H1 (cell line): Measurements from ENCODE around the gene OSBPL6. TPM values are rescaled to one million over a fixed set of nuclear protein-coding genes. Genes with fewer than 3 reads are reported as not detected.

ENCODE experiments used
- CTCF ChIA-PET: fragments of 300-600 bp; sonication (Branson Sonifier 250); formaldehyde crosslinking; loops from one replicate; lab custom pipeline; 2021; ENCODE audit not compliant: partially characterized antibody; lab: Charles Lee
- POLR2A ChIA-PET: fragments of 300-600 bp; sonication (Branson Sonifier 250); formaldehyde crosslinking; loops from one replicate; lab custom pipeline; 2021; ENCODE audit warnings: inconsistent platforms; ENCODE audit not compliant: partially characterized antibody; lab: Charles Lee
- DNase-seq, 2 experiments: peaks; one replicate each; pipeline versions ENCODE4 v3.0.0 to v3.0.0-alpha.2; 2010 to 2022; ENCODE audit warnings: low spot score in 2 of 2, low read depth in 1 of 2, mixed read lengths in 1 of 2
- FAIRE-seq: peaks from 2 replicates; lab custom pipeline; 2011; peaks lifted over from hg19 to GRCh38; lab: Jason Lieb, UNC
- H2AFZ ChIP-seq: 2 replicates; pipeline ENCODE4 v1.8.1; 2012; ENCODE audit warnings: low read length, inconsistent platforms
- H2AK5ac ChIP-seq: 2 replicates; pipeline ENCODE4 v1.6.1; 2013; ENCODE audit warnings: low read depth, low read length
- H2BK120ac ChIP-seq: replicated peaks from 2 replicates; pipeline ENCODE3; 2013; ENCODE audit warnings: low read depth, low read length, inconsistent platforms
- H2BK12ac ChIP-seq: 2 replicates; pipeline ENCODE4 v1.6.1; 2013; ENCODE audit warnings: low read depth, low read length
- H2BK15ac ChIP-seq: 2 replicates; pipeline ENCODE4 v1.6.1; 2013; ENCODE audit warnings: low read length
- H2BK20ac ChIP-seq: 2 replicates; pipeline ENCODE4 v1.6.1; 2013; ENCODE audit warnings: low read length
- H2BK5ac ChIP-seq: 2 replicates; pipeline ENCODE4 v1.6.1; 2013; ENCODE audit warnings: low read depth, low read length
- H3K14ac ChIP-seq: 2 replicates; pipeline ENCODE4 v1.6.1; 2013; ENCODE audit warnings: inconsistent platforms; ENCODE audit not compliant: insufficient read length
- H3K18ac ChIP-seq: 2 replicates; pipeline ENCODE4 v1.6.1; 2013; ENCODE audit warnings: low read length; ENCODE audit errors: extremely low read depth
- H3K23ac ChIP-seq: 2 replicates; pipeline ENCODE4 v1.6.1; 2013; ENCODE audit warnings: inconsistent platforms; ENCODE audit not compliant: insufficient read length
- H3K23me2 ChIP-seq: 2 replicates; pipeline ENCODE4 v1.6.1; 2013; ENCODE audit warnings: low read depth, low read length
- H3K27ac ChIP-seq: 2 replicates; pipeline ENCODE4 v1.6.1; 2011; ENCODE audit warnings: low read depth, low read length, inconsistent platforms
- H3K27me3 ChIP-seq, 4 experiments: replicated peaks in 1 of 4; 1 replicate in 1 of 4; 2 replicates in 3 of 4; pipeline versions ENCODE4 v1.6.1 to v1.8.1; 2011 to 2013; ENCODE audit warnings: low read length in 3 of 4, mild to moderate bottlenecking in 3 of 4, inconsistent platforms in 2 of 4, mixed read lengths in 2 of 4, moderate library complexity in 1 of 4; ENCODE audit not compliant: control insufficient read depth in 3 of 4, insufficient read depth in 3 of 4; ENCODE audit errors: extremely low read depth in 1 of 4
- H3K36me3 ChIP-seq, 4 experiments: 2 replicates each; pipeline versions ENCODE4 v1.6.1 to v1.8.1; 2011 to 2013; ENCODE audit warnings: mild to moderate bottlenecking in 4 of 4, low read length in 3 of 4, moderate library complexity in 2 of 4, control low read depth in 1 of 4, inconsistent platforms in 1 of 4; ENCODE audit not compliant: insufficient read depth in 4 of 4, control insufficient read depth in 2 of 4
- H3K4ac ChIP-seq: replicated peaks from 2 replicates; pipeline ENCODE3; 2013; ENCODE audit warnings: low read length, low read depth, mixed read lengths, inconsistent platforms; ENCODE audit not compliant: insufficient read length
- H3K4me1 ChIP-seq, 4 experiments: replicated peaks in 1 of 4; 1 replicate in 1 of 4; 2 replicates in 3 of 4; pipeline versions ENCODE4 v1.6.1 to v1.8.1; 2011 to 2013; ENCODE audit warnings: low read length in 3 of 4, inconsistent platforms in 2 of 4, mixed read lengths in 1 of 4; ENCODE audit not compliant: insufficient read depth in 4 of 4, control insufficient read depth in 3 of 4
- H3K4me2 ChIP-seq, 2 experiments: 2 replicates each; pipeline versions ENCODE4 v1.6.1 to v1.8.1; 2011 to 2013; ENCODE audit warnings: low read depth in 2 of 2, low read length in 2 of 2, control low read depth in 1 of 2, inconsistent platforms in 1 of 2, mild to moderate bottlenecking in 1 of 2; ENCODE audit not compliant: insufficient read depth in 1 of 2
- H3K4me3 ChIP-seq, 4 experiments: fragments of 200-600, 300-600 bp in 1 of 4; sonication (generic), shearing (Covaris generic), sonication (Bioruptor Twin) in 1 of 4; 2 replicates each; pipeline versions ENCODE4 v1.5.1 to v1.8.1; 2011 to 2016; ENCODE audit warnings: low read length in 4 of 4, low read depth in 3 of 4, control low read depth in 2 of 4, inconsistent platforms in 2 of 4, mild to moderate bottlenecking in 2 of 4, mixed read lengths in 1 of 4, moderate library complexity in 1 of 4; ENCODE audit not compliant: insufficient read depth in 2 of 4; ENCODE audit errors: extremely low read depth in 1 of 4
- H3K56ac ChIP-seq: replicated peaks from 2 replicates; pipeline ENCODE3; 2013; ENCODE audit warnings: low read depth, mild to moderate bottlenecking, mixed read lengths, low read length, inconsistent platforms; ENCODE audit not compliant: insufficient read length
- H3K79me1 ChIP-seq: 2 replicates; pipeline ENCODE4 v1.6.1; 2013; ENCODE audit warnings: low read depth, low read length, control low read depth
- H3K79me2 ChIP-seq, 2 experiments: 2 replicates each; pipeline versions ENCODE4 v1.6.1 to v1.8.1; 2012 to 2013; ENCODE audit warnings: low read length in 2 of 2, mild to moderate bottlenecking in 2 of 2, inconsistent platforms in 1 of 2; ENCODE audit not compliant: insufficient read depth in 2 of 2, control insufficient read depth in 1 of 2
- H3K9ac ChIP-seq, 4 experiments: replicated peaks in 1 of 4; 1 replicate in 1 of 4; 2 replicates in 3 of 4; pipeline versions ENCODE4 v1.6.1 to v1.8.1; 2011 to 2013; ENCODE audit warnings: low read depth in 3 of 4, low read length in 3 of 4, control low read depth in 2 of 4, mild to moderate bottlenecking in 2 of 4, moderate library complexity in 2 of 4, inconsistent platforms in 1 of 4; ENCODE audit errors: extremely low read depth in 1 of 4
- H3K9me3 ChIP-seq, 2 experiments: 2 replicates each; pipeline versions ENCODE4 v1.6.1 to v1.8.1; 2012 to 2013; ENCODE audit warnings: mild to moderate bottlenecking in 2 of 2, moderate library complexity in 2 of 2, control low read depth in 1 of 2, inconsistent platforms in 1 of 2, low read depth in 1 of 2, low read length in 1 of 2, mixed read lengths in 1 of 2; ENCODE audit not compliant: insufficient read depth in 2 of 2
- H4K20me1 ChIP-seq, 2 experiments: replicated peaks in 1 of 2; 2 replicates each; pipeline versions ENCODE3 to v1.8.1; 2011 to 2013; ENCODE audit warnings: inconsistent platforms in 2 of 2, low read length in 2 of 2, mild to moderate bottlenecking in 1 of 2; ENCODE audit not compliant: insufficient read depth in 2 of 2, control insufficient read depth in 1 of 2
- H4K5ac ChIP-seq: 2 replicates; pipeline ENCODE4 v1.6.1; 2013; ENCODE audit warnings: low read length, low read depth, mixed read lengths, inconsistent platforms; ENCODE audit not compliant: insufficient read length
- H4K8ac ChIP-seq: 2 replicates; pipeline ENCODE4 v1.8.0; 2013; ENCODE audit warnings: mild to moderate bottlenecking, moderate library complexity, low read length, inconsistent platforms; ENCODE audit not compliant: insufficient read depth; ENCODE audit errors: extremely low read depth
- H4K91ac ChIP-seq: replicated peaks from 2 replicates; pipeline ENCODE3; 2013; ENCODE audit warnings: low read length, mixed read lengths, inconsistent platforms; ENCODE audit not compliant: insufficient read length
- CHD1 ChIP-seq: IDR thresholded peaks from 2 replicates; pipeline ENCODE4 v1.6.1; 2012; ENCODE audit warnings: low read depth, low read length, improper control_type of control experiment
- CTBP2 ChIP-seq: IDR thresholded peaks from 2 replicates; pipeline ENCODE4 v1.7.0; 2011; ENCODE audit warnings: borderline replicate concordance, mild to moderate bottlenecking, moderate library complexity, mixed read lengths, low read length; ENCODE audit not compliant: insufficient read depth, insufficient read length
- CTCF ChIP-seq, 3 experiments: IDR thresholded peaks; 1 replicate in 2 of 3; 2 replicates in 1 of 3; pipeline versions ENCODE4 v1.5.1 to v1.6.1; 2011; ENCODE audit warnings: low read length in 3 of 3, mild to moderate bottlenecking in 3 of 3, inconsistent platforms in 2 of 3, low read depth in 1 of 3, moderate library complexity in 1 of 3; ENCODE audit not compliant: insufficient read depth in 1 of 3; ENCODE audit errors: control extremely low read depth in 1 of 3
- EGR1 ChIP-seq: IDR thresholded peaks from 2 replicates; pipeline ENCODE4 v1.6.1; 2011; ENCODE audit warnings: low read depth, low read length, borderline replicate concordance
- EZH2 ChIP-seq: fragments of 200-600 bp; sonication (generic); IDR thresholded peaks from 2 replicates; pipeline ENCODE4 v1.7.1; 2012; ENCODE audit warnings: low read depth, mild to moderate bottlenecking, moderate library complexity, low read length, inconsistent platforms; ENCODE audit not compliant: severe bottlenecking
- RBBP5 ChIP-seq: IDR thresholded peaks from 2 replicates; pipeline ENCODE4 v1.7.1; 2012; ENCODE audit warnings: low read depth, mild to moderate bottlenecking, inconsistent platforms, low read length, moderate library complexity, borderline replicate concordance
- RFX5 ChIP-seq: IDR thresholded peaks from 2 replicates; pipeline ENCODE4 v1.6.1; 2011; ENCODE audit warnings: low read depth, low read length, improper control_type of control experiment, borderline replicate concordance
- RNF2 ChIP-seq: fragments of 200-900, 300-1000 bp; sonication (generic); IDR thresholded peaks from 2 replicates; pipeline ENCODE4 v1.7.1; 2016; ENCODE audit warnings: borderline replicate concordance, low read depth, mild to moderate bottlenecking, antibody characterized with exemption, low read length; ENCODE audit not compliant: poor library complexity, severe bottlenecking; ENCODE audit errors: missing control alignments
- SP2 ChIP-seq: IDR thresholded peaks from 2 replicates; pipeline ENCODE4 v1.6.1; 2012; ENCODE audit warnings: mild to moderate bottlenecking, low read length, inconsistent platforms
- SRF ChIP-seq: IDR thresholded peaks from 2 replicates; pipeline ENCODE4 v1.6.1; 2011; ENCODE audit warnings: mild to moderate bottlenecking, low read depth, low read length, moderate library complexity
- TAF1 ChIP-seq: IDR thresholded peaks from 2 replicates; pipeline ENCODE4 v1.6.1; 2011; ENCODE audit warnings: mild to moderate bottlenecking, low read depth, low read length
- ZNF274 ChIP-seq: IDR thresholded peaks from 2 replicates; pipeline ENCODE4 v1.7.0; 2012; ENCODE audit warnings: low read length, borderline replicate concordance; ENCODE audit errors: extremely low read depth
- WGBS, 2 experiments: shearing (Covaris generic) in 1 of 2; methylation state at CpG; one replicate each; pipeline versions ENCODE4 v1.1.6 to v1.1.7; 2013 to 2015; ENCODE audit warnings: low lambda C conversion rate in 2 of 2, mixed read lengths in 2 of 2, inconsistent platforms in 1 of 2, low coverage in 1 of 2, missing lambda C conversion rate in 1 of 2; ENCODE audit not compliant: insufficient replicate concordance in 2 of 2, insufficient coverage in 1 of 2, insufficient read length in 1 of 2; ENCODE audit errors: extremely low coverage in 1 of 2, missing lambda C conversion rate in 1 of 2; 5-methylcytosine and 5-hydroxymethylcytosine counted together
- polyA plus RNA-seq, 7 experiments: library from polyadenylated mRNA; depleted of rRNA in 3 of 7; stranded (reverse) in 5 of 7; unstranded in 2 of 7; fragments of >200 nt in 5 of 7; fragments of 200-250 nt in 2 of 7; gene quantifications; 1 replicate in 5 of 7; 2 replicates in 1 of 7; 4 replicates in 1 of 7; pipeline versions ENCODE4 v1.2.1 to v1.2.3, GENCODE V29; 2011 to 2013; ENCODE audit warnings: missing spikeins in 2 of 7, mixed read lengths in 2 of 7
- total RNA-seq: library from RNA; stranded (reverse); fragmentation: NEBNext Ultra II Directional; extraction: Animal tissue kit (Norgen Biotek cat#: 25700); gene quantifications from 2 replicates; pipeline ENCODE4 v1.2.1, GENCODE V29; 2021

The OSBPL6 gene
- total and polyA plus RNA-seq, 2 of the 8 experiments (the other 6 are each of a cell fraction or from before 2014, with no cell fraction given), result 1.7 to 5.6 TPM

GRCh38 chr2:178350051-178350450, 155.7 kb downstream of the OSBPL6 start:
- no peaks in the 10 kb centered on the region for H3K79me2 ChIP-seq
- no peak overlapping the region for H3K9ac ChIP-seq
- no peak for FAIRE-seq
- no peak overlapping the region for H2BK5ac ChIP-seq
- H3K56ac ChIP-seq, result no peak overlapping the region
- POLR2A ChIA-PET, result interaction anchor here (1.1 kb wide), 1 partner anchor 19 kb away, joined by 3 read pairs; no protein-coding TSS in a partner anchor
- H3K4ac ChIP-seq, result no peak overlapping the region
- no peak overlapping the region for H2AK5ac ChIP-seq
- no peak overlapping the region for H2BK15ac ChIP-seq
- DNase-seq, result no peak
- H3K14ac ChIP-seq, result no peak overlapping the region
- H3K79me1 ChIP-seq, result no peaks in the 10 kb centered on the region
- H3K23ac ChIP-seq, result no peak overlapping the region
- no peak overlapping the region for H4K5ac ChIP-seq
- H2BK12ac ChIP-seq, result no peak overlapping the region
- H2BK20ac ChIP-seq, result no peak overlapping the region
- CTCF ChIA-PET, result no interaction called here
- no peak overlapping the region for H3K27ac ChIP-seq
- H2AFZ ChIP-seq, result no peak overlapping the region
- no peaks in the 10 kb centered on the region for H3K23me2 ChIP-seq
- no peak overlapping the region for H3K18ac ChIP-seq
- H4K8ac ChIP-seq, result no peak overlapping the region
- H3K4me1 ChIP-seq, result no peaks in the 10 kb centered on the region
- no peak overlapping the region for H3K4me2 ChIP-seq
- no peak overlapping the region for H3K4me3 ChIP-seq
- H4K91ac ChIP-seq, result no peak overlapping the region
- 85% methylated on average over 3 of the region's 3 CpGs; no CpG with 5 or more reads in 1 of the 2 experiments for whole genome bisulfite sequencing, 2 experiments
- H3K27me3 ChIP-seq, result no peaks in the 10 kb centered on the region
- H2BK120ac ChIP-seq, result no peak overlapping the region
- H3K36me3 ChIP-seq, result no peaks in the 10 kb centered on the region
- H3K9me3 ChIP-seq, result no peaks in the 10 kb centered on the region
- no peaks in the 10 kb centered on the region for H4K20me1 ChIP-seq
- TF ChIP-seq TAF1, result no peak
- TF ChIP-seq RFX5, result no peak
- TF ChIP-seq EZH2, result no peak
- TF ChIP-seq SRF, result no peak
- no peak for TF ChIP-seq SP2
- TF ChIP-seq CTBP2, result no peak
- no peak for TF ChIP-seq CTCF (IDR thresholded peaks at IDR 0.05; ENCODE audit: control extremely low read depth in 1 of 3, insufficient read depth in 1 of 3, low read depth in 1 of 3, low read length in 3 of 3)
- TF ChIP-seq RBBP5, result no peak
- TF ChIP-seq RNF2, result no peak
- no peak for TF ChIP-seq EGR1
- no peak for TF ChIP-seq CHD1
- no peak for TF ChIP-seq ZNF274
